Neuronal stem cell (in vitro differentiated cells): ENCODE data around the gene CPAMD8.

Experiments used
- DNase-seq: peaks from one replicate; pipeline ENCODE4 v3.0.0-alpha.2; 2013; ENCODE audit warnings: low spot score
- H2AFZ ChIP-seq: one replicate; pipeline ENCODE4 v1.6.1; 2013; ENCODE audit warnings: mild to moderate bottlenecking, low read length, inconsistent platforms
- H2AK5ac ChIP-seq: 2 replicates; pipeline ENCODE4 v1.6.1; 2013; ENCODE audit warnings: low read depth, mild to moderate bottlenecking, inconsistent platforms, low read length, moderate library complexity, mixed read lengths
- H2BK120ac ChIP-seq: 2 replicates; pipeline ENCODE4 v1.6.1; 2013; ENCODE audit warnings: low read depth, mild to moderate bottlenecking, inconsistent platforms, low read length, moderate library complexity, mixed read lengths
- H2BK12ac ChIP-seq: one replicate; pipeline ENCODE4 v1.6.1; 2013; ENCODE audit warnings: low read length, inconsistent platforms
- H2BK15ac ChIP-seq: 2 replicates; pipeline ENCODE4 v1.6.1; 2013; ENCODE audit warnings: mild to moderate bottlenecking, low read length, inconsistent platforms, mixed read lengths
- H2BK5ac ChIP-seq: one replicate; pipeline ENCODE4 v1.6.1; 2013; ENCODE audit warnings: inconsistent platforms, mild to moderate bottlenecking, low read length, moderate library complexity
- H3K14ac ChIP-seq: one replicate; pipeline ENCODE4 v1.6.1; 2013; ENCODE audit warnings: low read length, inconsistent platforms
- H3K18ac ChIP-seq: 2 replicates; pipeline ENCODE4 v1.6.1; 2013; ENCODE audit warnings: low read length, inconsistent platforms
- H3K23ac ChIP-seq: 2 replicates; pipeline ENCODE4 v1.6.1; 2013; ENCODE audit warnings: low read depth, mild to moderate bottlenecking, mixed read lengths, low read length, inconsistent platforms; ENCODE audit not compliant: poor library complexity
- H3K27ac ChIP-seq: replicated peaks from 3 replicates; pipeline ENCODE4 v1.5.1; 2013; ENCODE audit warnings: low read length, inconsistent platforms
- H3K27me3 ChIP-seq, 3 experiments: 2 replicates each; pipeline ENCODE4 v1.6.1; 2013; ENCODE audit warnings: low read length in 3 of 3, mild to moderate bottlenecking in 2 of 3, inconsistent platforms in 1 of 3, low read depth in 1 of 3, mixed read lengths in 1 of 3, moderate library complexity in 1 of 3; ENCODE audit not compliant: control insufficient read depth in 3 of 3, insufficient read depth in 3 of 3
- H3K36me3 ChIP-seq, 2 donors: replicated peaks in 1 of 2; 2 replicates each; pipeline ENCODE4 v1.6.1; 2013; ENCODE audit warnings: low read length in 2 of 2; ENCODE audit not compliant: control insufficient read depth in 2 of 2, insufficient read depth in 2 of 2
- H3K4ac ChIP-seq: 2 replicates; pipeline ENCODE4 v1.6.1; 2013; ENCODE audit warnings: inconsistent platforms, mild to moderate bottlenecking, low read length, moderate library complexity
- H3K4me1 ChIP-seq, 2 donors: 1 replicate in 1 of 2; 2 replicates in 1 of 2; pipeline ENCODE4 v1.6.1; 2013; ENCODE audit warnings: low read length in 2 of 2, low read depth in 1 of 2; ENCODE audit not compliant: control insufficient read depth in 2 of 2, insufficient read depth in 1 of 2
- H3K4me2 ChIP-seq: one replicate; pipeline ENCODE4 v1.6.1; 2013; ENCODE audit warnings: mild to moderate bottlenecking, low read length, inconsistent platforms; ENCODE audit not compliant: insufficient read depth, poor library complexity, severe bottlenecking
- H3K4me3 ChIP-seq, 2 donors: 2 replicates each; pipeline ENCODE4 v1.5.1; 2013; ENCODE audit warnings: low read length in 2 of 2, mild to moderate bottlenecking in 2 of 2, inconsistent platforms in 1 of 2, moderate library complexity in 1 of 2
- H3K79me1 ChIP-seq: one replicate; pipeline ENCODE4 v1.6.1; 2013; ENCODE audit warnings: low read depth, mild to moderate bottlenecking, inconsistent platforms, low read length, moderate library complexity
- H3K9ac ChIP-seq: one replicate; pipeline ENCODE4 v1.6.1; 2013; ENCODE audit warnings: mild to moderate bottlenecking, low read depth, low read length, inconsistent platforms; ENCODE audit not compliant: poor library complexity
- H3K9me3 ChIP-seq, 2 donors: replicated peaks in 1 of 2; 2 replicates each; pipeline versions ENCODE3 to v1.6.1; 2013; ENCODE audit warnings: low read length in 2 of 2, mild to moderate bottlenecking in 2 of 2, inconsistent platforms in 1 of 2, low read depth in 1 of 2, mixed read lengths in 1 of 2, moderate library complexity in 1 of 2; ENCODE audit not compliant: control insufficient read depth in 2 of 2, insufficient read depth in 1 of 2
- H4K8ac ChIP-seq: one replicate; pipeline ENCODE4 v1.6.1; 2013; ENCODE audit warnings: low read depth, mild to moderate bottlenecking, inconsistent platforms, low read length, moderate library complexity
- H4K91ac ChIP-seq: one replicate; pipeline ENCODE4 v1.6.1; 2013; ENCODE audit warnings: low read length, low read depth, mild to moderate bottlenecking, inconsistent platforms; ENCODE audit not compliant: poor library complexity
- WGBS, 2 donors: extraction: QIAGEN DNeasy Blood & Tissue Kit; methylation state at CpG; one replicate each; pipeline ENCODE4 v1.1.7; 2013; ENCODE audit warnings: missing lambda C conversion rate in 2 of 2, mixed read lengths in 1 of 2; ENCODE audit not compliant: insufficient read length in 2 of 2, insufficient replicate concordance in 1 of 2; ENCODE audit errors: extremely low coverage in 2 of 2; 5-methylcytosine and 5-hydroxymethylcytosine counted together

CPAMD8 gene

DNA sequence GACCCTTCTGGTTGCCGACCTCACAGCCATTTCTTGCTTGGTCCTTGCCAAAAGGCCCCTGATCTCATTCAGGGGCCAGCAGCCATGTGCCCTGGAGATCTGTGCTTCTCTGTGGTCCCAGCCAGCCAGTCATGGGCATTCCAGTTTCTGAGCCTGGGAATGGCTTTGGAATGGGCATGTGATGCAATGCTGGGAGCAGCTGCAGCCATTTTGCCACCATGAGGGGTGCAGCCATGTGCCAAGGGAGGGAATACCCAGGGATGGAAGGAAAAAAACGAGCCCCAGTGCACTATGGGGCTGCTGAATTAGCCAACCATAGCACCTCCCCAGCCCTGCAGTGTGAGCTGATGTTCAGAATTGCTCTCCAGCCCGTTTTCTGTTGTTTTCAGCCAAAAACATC lies 111.5 kb downstream of the CPAMD8 start:
- Histone ChIP-seq H4K91ac (no peak overlapping the region), H3K9ac (no peak overlapping the region), H3K4me3 (no peak overlapping the region), H3K36me3 (peaks cover 0 to 27% of the 10 kb centered on the region in 2 donors), H3K14ac (no peak overlapping the region), H2BK12ac (no peak overlapping the region), H3K18ac (no peak overlapping the region), H3K4ac (no peak overlapping the region), H2AK5ac (no peak overlapping the region), H3K4me2 (no peak overlapping the region), H2BK120ac (no peak overlapping the region), H3K27me3 (no peaks in the 10 kb centered on the region), H3K79me1 (no peaks in the 10 kb centered on the region), H4K8ac (no peak overlapping the region), H2BK5ac (no peak overlapping the region), H3K4me1 (no peaks in the 10 kb centered on the region), H2AFZ (no peak overlapping the region), H3K27ac (no peak overlapping the region), H2BK15ac (no peak overlapping the region), H3K23ac (no peak overlapping the region), H3K9me3 (peaks cover 32 to 41% of the 10 kb centered on the region in 2 donors)
- DNase-seq = no peak
- WGBS, 2 donors = no CpG with 5 or more reads among the region's 3 CpGs

GRCh38 chr19:16914421-16914820 lies 112.2 kb downstream of the CPAMD8 start:
- H4K91ac ChIP-seq = no peak overlapping the region
- no peak overlapping the region for H2BK15ac ChIP-seq
- H3K27ac ChIP-seq = no peak overlapping the region
- peaks cover 0 to 21% of the 10 kb centered on the region in 2 donors for H3K36me3 ChIP-seq
- H2BK5ac ChIP-seq = no peak overlapping the region
- DNase-seq = no peak
- H2BK12ac ChIP-seq = no peak overlapping the region
- H2BK120ac ChIP-seq = no peak overlapping the region
- no peak overlapping the region for H3K18ac ChIP-seq
- peaks cover 30 to 37% of the 10 kb centered on the region in 2 donors for H3K9me3 ChIP-seq
- H2AFZ ChIP-seq = no peak overlapping the region
- H3K27me3 ChIP-seq = no peaks in the 10 kb centered on the region
- H3K79me1 ChIP-seq = no peaks in the 10 kb centered on the region
- H3K4me1 ChIP-seq = no peaks in the 10 kb centered on the region
- no peak overlapping the region for H2AK5ac ChIP-seq
- H3K14ac ChIP-seq = no peak overlapping the region
- no peak overlapping the region for H3K23ac ChIP-seq
- no peak overlapping the region for H3K9ac ChIP-seq
- H3K4ac ChIP-seq = no peak overlapping the region
- H3K4me3 ChIP-seq = peak overlapping the region in 1 of 2 donors; percentile 25
- H4K8ac ChIP-seq = no peak overlapping the region
- no peak overlapping the region for H3K4me2 ChIP-seq
- WGBS, 2 donors = no CpG with 5 or more reads among the region's 11 CpGs

GRCh38 chr19:16912780-16913179 lies 113.8 kb downstream of the CPAMD8 start:
- H2AFZ ChIP-seq = no peak overlapping the region

GRCh38 chr19:16911046-16911445 lies 115.6 kb downstream of the CPAMD8 start:
- Histone ChIP-seq H4K91ac (no peak overlapping the region), H3K4me2 (no peak overlapping the region), H3K9me3 (peaks cover 30 to 35% of the 10 kb centered on the region in 2 donors), H3K18ac (no peak overlapping the region), H2AFZ (no peak overlapping the region), H3K4ac (no peak overlapping the region), H3K14ac (no peak overlapping the region), H2AK5ac (no peak overlapping the region), H2BK15ac (no peak overlapping the region), H4K8ac (no peak overlapping the region), H2BK5ac (no peak overlapping the region), H3K27ac (no peak overlapping the region), H3K4me3 (no peak overlapping the region), H3K79me1 (no peaks in the 10 kb centered on the region), H3K36me3 (peaks cover 0 to 23% of the 10 kb centered on the region in 2 donors), H2BK12ac (no peak overlapping the region), H3K27me3 (no peaks in the 10 kb centered on the region), H3K23ac (no peak overlapping the region), H3K4me1 (no peaks in the 10 kb centered on the region), H2BK120ac (no peak overlapping the region), H3K9ac (no peak overlapping the region)
- no peak for DNase-seq
- WGBS, 2 donors = no CpG with 5 or more reads among the region's 7 CpGs

More at GRCh38 chr19:16912780-16913179, 113.8 kb downstream of the CPAMD8 start:
- Histone ChIP-seq H3K36me3 (peaks cover 0 to 25% of the 10 kb centered on the region in 2 donors), H2AK5ac (no peak overlapping the region), H2BK120ac (no peak overlapping the region), H3K23ac (no peak overlapping the region), H3K4ac (no peak overlapping the region), H2BK5ac (no peak overlapping the region), H3K79me1 (no peaks in the 10 kb centered on the region), H3K4me2 (no peak overlapping the region), H4K8ac (no peak overlapping the region), H2BK12ac (no peak overlapping the region), H3K4me1 (no peaks in the 10 kb centered on the region), H2BK15ac (no peak overlapping the region), H3K9me3 (peaks cover 30 to 37% of the 10 kb centered on the region in 2 donors), H3K18ac (no peak overlapping the region), H4K91ac (no peak overlapping the region), H3K27me3 (no peaks in the 10 kb centered on the region), H3K4me3 (no peak overlapping the region), H3K14ac (no peak overlapping the region), H3K9ac (no peak overlapping the region), H3K27ac (no peak overlapping the region)
- WGBS, 2 donors = no CpG with 5 or more reads among the region's 4 CpGs
- no peak for DNase-seq
